A549 (cell line): ENCODE results near the gene MYL6. TPM values are rescaled to one million over a fixed set of nuclear protein-coding genes. Genes with fewer than 3 reads are reported as not detected.

Experiments used
- ATAC-seq, 2 experiments: fragments of 200-7000 bp in 1 of 2; fragments of >200 bp in 1 of 2; cut with Nextera tagmentation in 1 of 2; cut with Tn5 transposase in 1 of 2; 3 replicates each; pipeline versions ENCODE4 v1.8.0 to v1.9.1; 2018 to 2020; ENCODE audit warnings: mild to moderate bottlenecking in 1 of 2, moderate library complexity in 1 of 2
- CTCF ChIA-PET: fragments of 300-600 bp; sonication (Branson Sonifier 250); formaldehyde crosslinking; extraction: SDS; loops from one replicate; lab custom pipeline; 2021; ENCODE audit warnings: antibody characterized with exemption, inconsistent platforms; lab: Yijun Ruan, JAX
- POLR2A ChIA-PET: fragments of 350-600 bp; formaldehyde crosslinking; extraction: SDS; loops from one replicate; lab custom pipeline; 2021; ENCODE audit warnings: antibody characterized with exemption, inconsistent platforms; lab: Yijun Ruan, JAX
- DNase-seq, 2 experiments: peaks; one replicate each; pipeline versions ENCODE4 v3.0.0 to v3.0.0-alpha.2; 2011 to 2016; ENCODE audit warnings: low read depth in 1 of 2, low spot score in 1 of 2
- FAIRE-seq: peaks from 2 replicates; lab custom pipeline; 2011; peaks lifted over from hg19 to GRCh38; lab: Jason Lieb, UNC
- H3K27ac ChIP-seq, 2 experiments: fragments of >200 bp; sonication (Bioruptor Twin); formaldehyde crosslinking; 3 replicates each; pipeline ENCODE4 v1.5.1; 2016 to 2017
- H3K4me1 ChIP-seq: fragments of >200 bp; sonication (Bioruptor Twin); formaldehyde crosslinking; 3 replicates; pipeline ENCODE4 v1.6.1; 2016
- H3K4me2 ChIP-seq: fragments of >200 bp; sonication (Bioruptor Twin); formaldehyde crosslinking; 3 replicates; pipeline ENCODE4 v1.6.1; 2016
- H3K4me3 ChIP-seq: fragments of >200 bp; sonication (Bioruptor Twin); formaldehyde crosslinking; 3 replicates; pipeline ENCODE4 v1.5.1; 2016
- H3K9me3 ChIP-seq: fragments of >200 bp; sonication (Bioruptor Twin); formaldehyde crosslinking; 3 replicates; pipeline ENCODE4 v1.6.1; 2016
- CEBPB ChIP-seq, 2 experiments: fragments of >200 bp in 1 of 2; sonication (Bioruptor Twin) in 1 of 2; formaldehyde crosslinking in 1 of 2; IDR thresholded peaks; 2 replicates each; pipeline ENCODE4 v1.6.1; 2012 to 2016
- CHD2 ChIP-seq: fragments of 150-350 bp; IDR thresholded peaks from 2 replicates; pipeline ENCODE4 v1.6.1; 2014; ENCODE audit warnings: low read length; ENCODE audit not compliant: partially characterized antibody
- EHF ChIP-seq: fragments of 250-450 bp; sonication (Bioruptor Pico); IDR thresholded peaks from 2 replicates; pipeline ENCODE4 v1.5.0; 2020; ENCODE audit warnings: mild to moderate bottlenecking
- EHMT2 ChIP-seq: fragments of 200-600 bp; sonication (generic); IDR thresholded peaks from 2 replicates; pipeline ENCODE4 v1.6.1; 2016; ENCODE audit warnings: antibody characterized with exemption, low read depth, mild to moderate bottlenecking, moderate library complexity
- ESRRA ChIP-seq: fragments of 150-350 bp; IDR thresholded peaks from 2 replicates; pipeline ENCODE4 v1.6.1; 2014; ENCODE audit warnings: mild to moderate bottlenecking, low read length, borderline replicate concordance
- FOSB ChIP-seq: fragments of 250-450 bp; sonication (Bioruptor Pico); IDR thresholded peaks from 2 replicates; pipeline ENCODE4 v1.5.0; 2020; ENCODE audit warnings: mild to moderate bottlenecking, moderate library complexity
- FOSL2 ChIP-seq, 2 experiments: fragments of 450-650 bp in 1 of 2; fragments of >200 bp in 1 of 2; sonication (Bioruptor Twin) in 1 of 2; formaldehyde crosslinking; IDR thresholded peaks; 2 replicates each; pipeline versions ENCODE4 v1.5.0 to v1.6.1; 2016 to 2020; ENCODE audit warnings: mild to moderate bottlenecking in 1 of 2, moderate library complexity in 1 of 2
- FOXS1 ChIP-seq: fragments of 250-450 bp; sonication (Bioruptor Pico); IDR thresholded peaks from 2 replicates; pipeline ENCODE4 v1.5.0; 2020; ENCODE audit warnings: mild to moderate bottlenecking, moderate library complexity
- HOXA7 ChIP-seq: fragments of 250-450 bp; sonication (Bioruptor Pico); IDR thresholded peaks from 2 replicates; pipeline ENCODE4 v1.5.0; 2020; ENCODE audit warnings: mild to moderate bottlenecking, moderate library complexity
- HOXB13 ChIP-seq: fragments of 250-450 bp; sonication (Bioruptor Pico); IDR thresholded peaks from 2 replicates; pipeline ENCODE4 v1.5.0; 2020; ENCODE audit warnings: low read depth, mild to moderate bottlenecking, moderate library complexity
- JUN ChIP-seq, 2 experiments: fragments of >200 bp; sonication (Bioruptor Twin); formaldehyde crosslinking; IDR thresholded peaks; 2 replicates in 1 of 2; 3 replicates in 1 of 2; pipeline ENCODE4 v1.6.1; 2016 to 2017
- KDM1A ChIP-seq: fragments of 200-600 bp; sonication (generic); IDR thresholded peaks from 2 replicates; pipeline ENCODE4 v1.6.1; 2016; ENCODE audit warnings: low read depth, mild to moderate bottlenecking
- KDM5A ChIP-seq: fragments of 200-600 bp; sonication (generic); IDR thresholded peaks from 2 replicates; pipeline ENCODE4 v1.6.1; 2016; ENCODE audit warnings: antibody characterized with exemption, mild to moderate bottlenecking
- MAFK ChIP-seq: fragments of 450-650 bp; IDR thresholded peaks from 2 replicates; pipeline ENCODE4 v1.6.1; 2014; ENCODE audit not compliant: partially characterized antibody
- NFE2L2 ChIP-seq: fragments of 150-350 bp; conservative IDR thresholded peaks from 2 replicates; pipeline ENCODE4 v1.6.1; 2014; ENCODE audit warnings: low read length
- NR3C1 ChIP-seq: fragments of >200 bp; sonication (Bioruptor Twin); formaldehyde crosslinking; IDR thresholded peaks from 3 replicates; pipeline ENCODE4 v1.6.1; 2017
- PHF8 ChIP-seq: fragments of 200-600 bp; sonication (generic); IDR thresholded peaks from 2 replicates; pipeline ENCODE4 v1.6.1; 2016; ENCODE audit warnings: low read depth, mild to moderate bottlenecking, antibody characterized with exemption, moderate library complexity, borderline replicate concordance
- POLR2A ChIP-seq: IDR thresholded peaks from 2 replicates; pipeline ENCODE4 v1.6.1; 2012; ENCODE audit warnings: mild to moderate bottlenecking, low read length
- POLR2AphosphoS2 ChIP-seq: conservative IDR thresholded peaks from 2 replicates; pipeline ENCODE4 v1.6.1; 2012; ENCODE audit warnings: low read length, improper control_type of control experiment, inconsistent platforms
- RAD21 ChIP-seq, 2 experiments: fragments of >200 bp in 1 of 2; sonication (Bioruptor Twin) in 1 of 2; formaldehyde crosslinking in 1 of 2; IDR thresholded peaks in 1 of 2; conservative IDR thresholded peaks in 1 of 2; 2 replicates in 1 of 2; 3 replicates in 1 of 2; pipeline ENCODE4 v1.6.1; 2012 to 2018; ENCODE audit warnings: inconsistent platforms in 1 of 2
- RARB ChIP-seq: fragments of 250-450 bp; sonication (Bioruptor Pico); IDR thresholded peaks from 2 replicates; pipeline ENCODE4 v1.8.0; 2021; ENCODE audit warnings: mild to moderate bottlenecking, moderate library complexity
- RCOR1 ChIP-seq: fragments of 150-350 bp; IDR thresholded peaks from 2 replicates; pipeline ENCODE4 v1.6.1; 2014; ENCODE audit warnings: antibody characterized with exemption, low read length, low read depth
- SMC3 ChIP-seq: fragments of >200 bp; sonication (Bioruptor Twin); formaldehyde crosslinking; IDR thresholded peaks from 3 replicates; pipeline ENCODE4 v1.6.1; 2018; ENCODE audit warnings: inconsistent platforms
- SREBF2 ChIP-seq: fragments of 450-650 bp; IDR thresholded peaks from 2 replicates; pipeline ENCODE4 v1.6.1; 2014; ENCODE audit warnings: mild to moderate bottlenecking, moderate library complexity
- TFCP2L1 ChIP-seq: fragments of 250-450 bp; sonication (Bioruptor Pico); IDR thresholded peaks from 2 replicates; pipeline ENCODE4 v1.5.0; 2021; ENCODE audit warnings: mild to moderate bottlenecking
- ZC3H11A ChIP-seq: fragments of 450-650 bp; IDR thresholded peaks from 2 replicates; pipeline ENCODE4 v1.6.1; 2014; ENCODE audit warnings: antibody characterized with exemption, mild to moderate bottlenecking
- ZFP36 ChIP-seq: fragments of 450-650 bp; IDR thresholded peaks from 2 replicates; pipeline ENCODE4 v1.6.1; 2014; ENCODE audit warnings: borderline replicate concordance; ENCODE audit not compliant: partially characterized antibody
- ZNF302 ChIP-seq: fragments of 250-450 bp; sonication (Bioruptor Pico); IDR thresholded peaks from 2 replicates; pipeline ENCODE4 v1.9.0; 2021; ENCODE audit warnings: inconsistent platforms, mild to moderate bottlenecking, moderate library complexity
- ZSCAN20 ChIP-seq: fragments of 250-450 bp; sonication (Bioruptor Pico); IDR thresholded peaks from 2 replicates; pipeline ENCODE4 v1.8.0; 2022; ENCODE audit warnings: mild to moderate bottlenecking, moderate library complexity
- WGBS: methylation state at CpG from one replicate; pipeline ENCODE4 v1.1.6; 2017; ENCODE audit errors: missing lambda C conversion rate; 5-methylcytosine and 5-hydroxymethylcytosine counted together
- polyA minus RNA-seq: library from RNA; depleted of rRNA, polyadenylated mRNA; stranded (reverse); fragments of >200 nt; gene quantifications from 2 replicates; pipeline ENCODE4 v1.2.3, GENCODE V29; 2011; rRNA and poly(A)+ RNA removed
- polyA plus RNA-seq, 4 experiments: library from polyadenylated mRNA; depleted of rRNA in 3 of 4; stranded (reverse); fragments of >200 nt; fragmentation: RNase III in 1 of 4; extraction: RNeasy Plus Mini Kit Qiagen cat#74134 plus additional on column Dnase treatment in 1 of 4; gene quantifications; 2 replicates in 3 of 4; 3 replicates in 1 of 4; pipeline ENCODE4 v1.2.3, GENCODE V29; 2011 to 2017
- TF ChIP-seq, protein P1 (sequence below): fragments of 250-450 bp; sonication (Bioruptor Pico); IDR thresholded peaks from 2 replicates; pipeline ENCODE4 v1.5.0; 2021; ENCODE audit warnings: mild to moderate bottlenecking, moderate library complexity, borderline replicate concordance
- TF ChIP-seq, protein P2 (sequence below): fragments of >200 bp; sonication (Bioruptor Twin); formaldehyde crosslinking; IDR thresholded peaks from 2 replicates; pipeline ENCODE4 v1.6.1; 2016
- TF ChIP-seq, protein P3 (sequence below): IDR thresholded peaks from 2 replicates; pipeline ENCODE4 v1.6.1; 2012
- TF ChIP-seq, protein P4 (sequence below): IDR thresholded peaks from 2 replicates; pipeline ENCODE4 v1.6.1; 2012; ENCODE audit warnings: low read depth, borderline replicate concordance
- TF ChIP-seq, protein P5 (sequence below): fragments of >200 bp; sonication (Bioruptor Twin); formaldehyde crosslinking; IDR thresholded peaks from 3 replicates; pipeline ENCODE4 v1.5.1; 2016

Gene MYL6
- polyA plus RNA-seq (2011; rRNA removed) (2,280 and 2,307 TPM in 2 replicates), polyA plus RNA-seq (2017; fragmentation: RNase III; extraction: RNeasy Plus Mini Kit Qiagen cat#74134 plus additional on column Dnase treatment) (3,268 to 3,485 TPM (median 3,270 TPM) in 3 replicates), polyA minus RNA-seq (519 and 631 TPM in 2 replicates)
- polyA plus RNA-seq (2012; cell fraction: cytosol; rRNA removed): 3,071 and 4,505 TPM in 2 replicates
- polyA plus RNA-seq (2012; cell fraction: nucleus; rRNA removed): 1,396 and 2,143 TPM in 2 replicates

DNA sequence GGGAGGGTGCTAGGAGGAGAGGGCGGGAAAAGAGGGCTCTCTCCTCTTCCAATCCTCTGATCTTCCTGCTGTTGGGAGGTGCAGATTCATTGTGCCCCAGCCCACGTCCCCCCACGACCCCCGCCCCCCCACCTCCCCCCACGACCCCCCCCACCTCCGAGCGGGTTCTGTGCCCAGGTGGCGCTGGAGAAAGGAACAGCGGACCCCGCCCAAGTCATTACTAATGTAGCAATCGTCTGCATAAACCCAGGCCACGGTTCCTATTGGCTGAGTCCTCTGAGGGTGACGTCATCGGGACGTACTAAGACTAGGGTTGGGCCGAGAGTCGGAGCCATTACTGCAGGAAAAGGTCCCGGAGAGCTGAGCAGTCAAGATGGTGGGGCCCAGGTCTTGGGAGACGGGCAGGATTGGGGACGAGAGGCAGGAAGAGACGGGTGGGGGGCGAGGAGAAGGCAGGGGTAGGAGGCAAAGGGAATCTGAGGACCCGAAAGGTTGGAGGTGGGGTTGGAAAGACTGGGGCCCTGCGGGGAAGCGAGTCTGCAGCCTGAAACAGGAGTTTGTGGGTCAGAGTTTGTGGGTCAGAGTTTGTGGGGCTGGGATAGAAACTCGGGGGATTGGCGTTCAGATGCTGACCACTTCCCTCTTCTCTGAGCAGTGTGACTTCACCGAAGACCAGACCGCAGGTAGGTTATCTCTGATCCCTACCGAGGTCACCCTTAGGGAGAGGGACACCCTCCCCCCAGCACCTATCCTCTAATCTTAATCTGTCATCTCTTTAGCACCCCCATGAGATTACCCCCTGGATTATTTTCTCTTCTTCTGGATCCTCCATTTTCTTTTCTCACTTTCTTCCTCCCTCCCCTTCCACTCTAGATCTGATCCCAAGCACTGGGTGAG is at the start of gene MYL6:
MYL6 (plus strand) TSS at position 331 of the 897 bp plus-strand sequence; CDS start at position 374, 43 bp downstream.
- peak; percentile 98 to 99 for DNase-seq
- Histone ChIP-seq H3K4me2 (peak within 1 kb of the TSS; percentile 94), H3K9me3 (no peaks in the 10 kb centered on the region), H3K27ac (peak within 1 kb of the TSS; percentile 90 to 97), H3K4me3 (peak within 1 kb of the TSS; percentile 74), H3K4me1 (peaks cover 39% of the 10 kb centered on the region)
- WGBS: 2% methylated on average over 21 of the region's 30 CpGs
- peak; percentile 87 to 89 for ATAC-seq
- FAIRE-seq: peak; percentile 23
- CTCF ChIA-PET: interaction anchor here (0.5 to 10.2 kb wide), 7 partner anchors 9 to 40 kb away, joined by 3 to 98 read pairs (median 7); partner anchors contain the start of genes ESYT1, SMARCC2 and ZC3H10
- POLR2A ChIA-PET: interaction anchor here (0.6 to 2.1 kb wide), 7 partner anchors 8 to 42 kb away, joined by 3 to 16 read pairs (median 7); partner anchors contain the start of genes ESYT1, RPL41, SMARCC2 and ZC3H10
- TF ChIP-seq FOSL2 (IDR thresholded peaks at IDR 0.05) (no peak), FOSL2 (CRISPR knock-in tag; IDR thresholded peaks at IDR 0.05) (peak; percentile 98), KDM5A (no peak), ZC3H11A (no peak), RAD21 (conservative IDR thresholded peaks at IDR 0.05 in 1 of 2, IDR thresholded peaks at IDR 0.05 in 1 of 2) (no peak), KDM1A (no peak), ZNF302 (CRISPR knock-in tag) (no peak), RARB (CRISPR knock-in tag) (peak; percentile 69; the same call in 1 of the 2 replicates), RCOR1 (no peak), TFCP2L1 (CRISPR knock-in tag) (peak; percentile 58), POLR2A (peak; percentile 99), POLR2AphosphoS2 (peak; percentile 71; the same call in 1 of the 2 replicates), HOXB13 (CRISPR knock-in tag) (no peak), FOXS1 (CRISPR knock-in tag) (peak; percentile 55; the same call in 1 of the 2 replicates), NR3C1 (no peak), SMC3 (no peak), FOSB (CRISPR knock-in tag) (peak; percentile 88), ESRRA (0 out of 2 replicates have a peak, but pooled peaks have one; percentile 7), EHMT2 (no peak), PHF8 (peak; percentile 78; the same call in 1 of the 2 replicates), HOXA7 (CRISPR knock-in tag) (peak; percentile 96), JUN (IDR thresholded peaks at IDR 0.05) (peak; percentile 77 to 95; a peak in 4 of 5 replicates), NFE2L2 (no peak), MAFK (no peak), CEBPB (IDR thresholded peaks at IDR 0.05) (peak; percentile 37 to 86), SREBF2 (no peak), ZFP36 (no peak), ZSCAN20 (CRISPR knock-in tag) (no peak), CHD2 (no peak), EHF (CRISPR knock-in tag) (no peak)
- TF ChIP-seq, protein P1, sequence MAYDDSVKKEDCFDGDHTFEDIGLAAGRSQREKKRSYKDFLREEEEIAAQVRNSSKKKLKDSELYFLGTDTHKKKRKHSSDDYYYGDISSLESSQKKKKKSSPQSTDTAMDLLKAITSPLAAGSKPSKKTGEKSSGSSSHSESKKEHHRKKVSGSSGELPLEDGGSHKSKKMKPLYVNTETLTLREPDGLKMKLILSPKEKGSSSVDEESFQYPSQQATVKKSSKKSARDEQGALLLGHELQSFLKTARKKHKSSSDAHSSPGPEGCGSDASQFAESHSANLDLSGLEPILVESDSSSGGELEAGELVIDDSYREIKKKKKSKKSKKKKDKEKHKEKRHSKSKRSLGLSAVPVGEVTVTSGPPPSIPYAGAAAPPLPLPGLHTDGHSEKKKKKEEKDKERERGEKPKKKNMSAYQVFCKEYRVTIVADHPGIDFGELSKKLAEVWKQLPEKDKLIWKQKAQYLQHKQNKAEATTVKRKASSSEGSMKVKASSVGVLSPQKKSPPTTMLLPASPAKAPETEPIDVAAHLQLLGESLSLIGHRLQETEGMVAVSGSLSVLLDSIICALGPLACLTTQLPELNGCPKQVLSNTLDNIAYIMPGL (CRISPR knock-in tag): no peak
- TF ChIP-seq, protein P2, sequence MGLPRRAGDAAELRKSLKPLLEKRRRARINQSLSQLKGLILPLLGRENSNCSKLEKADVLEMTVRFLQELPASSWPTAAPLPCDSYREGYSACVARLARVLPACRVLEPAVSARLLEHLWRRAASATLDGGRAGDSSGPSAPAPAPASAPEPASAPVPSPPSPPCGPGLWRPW: no peak
- TF ChIP-seq, protein P3, sequence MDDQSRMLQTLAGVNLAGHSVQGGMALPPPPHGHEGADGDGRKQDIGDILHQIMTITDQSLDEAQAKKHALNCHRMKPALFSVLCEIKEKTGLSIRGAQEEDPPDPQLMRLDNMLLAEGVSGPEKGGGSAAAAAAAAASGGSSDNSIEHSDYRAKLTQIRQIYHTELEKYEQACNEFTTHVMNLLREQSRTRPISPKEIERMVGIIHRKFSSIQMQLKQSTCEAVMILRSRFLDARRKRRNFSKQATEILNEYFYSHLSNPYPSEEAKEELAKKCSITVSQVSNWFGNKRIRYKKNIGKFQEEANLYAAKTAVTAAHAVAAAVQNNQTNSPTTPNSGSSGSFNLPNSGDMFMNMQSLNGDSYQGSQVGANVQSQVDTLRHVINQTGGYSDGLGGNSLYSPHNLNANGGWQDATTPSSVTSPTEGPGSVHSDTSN: peak; percentile 81
- TF ChIP-seq, protein P4, sequence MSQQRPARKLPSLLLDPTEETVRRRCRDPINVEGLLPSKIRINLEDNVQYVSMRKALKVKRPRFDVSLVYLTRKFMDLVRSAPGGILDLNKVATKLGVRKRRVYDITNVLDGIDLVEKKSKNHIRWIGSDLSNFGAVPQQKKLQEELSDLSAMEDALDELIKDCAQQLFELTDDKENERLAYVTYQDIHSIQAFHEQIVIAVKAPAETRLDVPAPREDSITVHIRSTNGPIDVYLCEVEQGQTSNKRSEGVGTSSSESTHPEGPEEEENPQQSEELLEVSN: no peak
- TF ChIP-seq, protein P5, sequence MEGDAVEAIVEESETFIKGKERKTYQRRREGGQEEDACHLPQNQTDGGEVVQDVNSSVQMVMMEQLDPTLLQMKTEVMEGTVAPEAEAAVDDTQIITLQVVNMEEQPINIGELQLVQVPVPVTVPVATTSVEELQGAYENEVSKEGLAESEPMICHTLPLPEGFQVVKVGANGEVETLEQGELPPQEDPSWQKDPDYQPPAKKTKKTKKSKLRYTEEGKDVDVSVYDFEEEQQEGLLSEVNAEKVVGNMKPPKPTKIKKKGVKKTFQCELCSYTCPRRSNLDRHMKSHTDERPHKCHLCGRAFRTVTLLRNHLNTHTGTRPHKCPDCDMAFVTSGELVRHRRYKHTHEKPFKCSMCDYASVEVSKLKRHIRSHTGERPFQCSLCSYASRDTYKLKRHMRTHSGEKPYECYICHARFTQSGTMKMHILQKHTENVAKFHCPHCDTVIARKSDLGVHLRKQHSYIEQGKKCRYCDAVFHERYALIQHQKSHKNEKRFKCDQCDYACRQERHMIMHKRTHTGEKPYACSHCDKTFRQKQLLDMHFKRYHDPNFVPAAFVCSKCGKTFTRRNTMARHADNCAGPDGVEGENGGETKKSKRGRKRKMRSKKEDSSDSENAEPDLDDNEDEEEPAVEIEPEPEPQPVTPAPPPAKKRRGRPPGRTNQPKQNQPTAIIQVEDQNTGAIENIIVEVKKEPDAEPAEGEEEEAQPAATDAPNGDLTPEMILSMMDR: no peak
